Kidney epithelial cell (primary cell): ENCODE results near the gene GABRB1. TPM values are rescaled to one million over a fixed set of nuclear protein-coding genes. Genes with fewer than 3 reads are reported as not detected.

Source experiments
- DNase-seq: peaks from one replicate; pipeline ENCODE4 v3.0.0-alpha.2; 2010; ENCODE audit warnings: low read depth
- H3K27me3 ChIP-seq: 2 replicates; pipeline ENCODE4 v1.6.0; 2011; ENCODE audit warnings: low read length; ENCODE audit not compliant: control insufficient read depth, insufficient read depth
- H3K36me3 ChIP-seq: 2 replicates; pipeline ENCODE4 v1.5.1; 2011; ENCODE audit warnings: low read length; ENCODE audit not compliant: control insufficient read depth, insufficient read depth
- H3K4me3 ChIP-seq: 2 replicates; pipeline ENCODE4 v1.5.1; 2011; ENCODE audit warnings: low read depth, mild to moderate bottlenecking, control low read depth, low read length
- total RNA-seq: library from RNA; depleted of rRNA; stranded (reverse); fragments of >200 nt; gene quantifications from 2 replicates; pipeline ENCODE4 v1.2.3, GENCODE V29; 2015
- TF ChIP-seq, protein P1 (sequence below): IDR thresholded peaks from 2 replicates; pipeline ENCODE4 v1.5.1; 2011; ENCODE audit warnings: mild to moderate bottlenecking, moderate library complexity, low read length, control low read depth, inconsistent platforms; ENCODE audit not compliant: insufficient read depth, poor library complexity, severe bottlenecking

The GABRB1 gene
- total RNA-seq, 1 donor from 2014 or later: not detected

- no peak for DNase-seq
- H3K27me3 ChIP-seq: no peaks in the 10 kb centered on the region
- no peak overlapping the region for H3K4me3 ChIP-seq
- TF ChIP-seq, protein P1, sequence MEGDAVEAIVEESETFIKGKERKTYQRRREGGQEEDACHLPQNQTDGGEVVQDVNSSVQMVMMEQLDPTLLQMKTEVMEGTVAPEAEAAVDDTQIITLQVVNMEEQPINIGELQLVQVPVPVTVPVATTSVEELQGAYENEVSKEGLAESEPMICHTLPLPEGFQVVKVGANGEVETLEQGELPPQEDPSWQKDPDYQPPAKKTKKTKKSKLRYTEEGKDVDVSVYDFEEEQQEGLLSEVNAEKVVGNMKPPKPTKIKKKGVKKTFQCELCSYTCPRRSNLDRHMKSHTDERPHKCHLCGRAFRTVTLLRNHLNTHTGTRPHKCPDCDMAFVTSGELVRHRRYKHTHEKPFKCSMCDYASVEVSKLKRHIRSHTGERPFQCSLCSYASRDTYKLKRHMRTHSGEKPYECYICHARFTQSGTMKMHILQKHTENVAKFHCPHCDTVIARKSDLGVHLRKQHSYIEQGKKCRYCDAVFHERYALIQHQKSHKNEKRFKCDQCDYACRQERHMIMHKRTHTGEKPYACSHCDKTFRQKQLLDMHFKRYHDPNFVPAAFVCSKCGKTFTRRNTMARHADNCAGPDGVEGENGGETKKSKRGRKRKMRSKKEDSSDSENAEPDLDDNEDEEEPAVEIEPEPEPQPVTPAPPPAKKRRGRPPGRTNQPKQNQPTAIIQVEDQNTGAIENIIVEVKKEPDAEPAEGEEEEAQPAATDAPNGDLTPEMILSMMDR: no peak
- H3K36me3 ChIP-seq: no peaks in the 10 kb centered on the region
Observed at GRCh38 chr4:47330866-47331265, 299.5 kb downstream of the GABRB1 start.

DNA sequence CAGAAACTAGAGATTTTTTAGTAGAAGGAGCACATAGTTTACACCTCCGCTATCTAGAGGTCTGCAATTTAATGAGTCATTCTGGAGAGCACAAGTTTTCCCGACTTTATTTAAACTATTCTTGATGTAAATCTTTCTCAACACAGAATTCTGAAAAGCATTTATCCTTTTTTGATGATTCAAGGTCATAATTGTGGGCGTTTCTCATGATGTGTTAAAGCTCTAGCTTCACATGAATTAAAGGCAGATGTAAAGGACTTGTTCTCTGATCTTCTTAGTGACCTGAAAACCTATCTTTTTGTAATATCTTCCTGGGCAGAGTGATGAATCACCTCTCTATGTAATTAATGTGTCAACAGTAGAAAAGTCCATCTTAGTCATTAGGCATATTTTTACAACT, 303.3 kb downstream of the GABRB1 start:
- Histone ChIP-seq H3K27me3 (no peaks in the 10 kb centered on the region), H3K4me3 (no peak overlapping the region), H3K36me3 (no peaks in the 10 kb centered on the region)
- TF ChIP-seq, protein P1: no peak
- no peak for DNase-seq

DNA sequence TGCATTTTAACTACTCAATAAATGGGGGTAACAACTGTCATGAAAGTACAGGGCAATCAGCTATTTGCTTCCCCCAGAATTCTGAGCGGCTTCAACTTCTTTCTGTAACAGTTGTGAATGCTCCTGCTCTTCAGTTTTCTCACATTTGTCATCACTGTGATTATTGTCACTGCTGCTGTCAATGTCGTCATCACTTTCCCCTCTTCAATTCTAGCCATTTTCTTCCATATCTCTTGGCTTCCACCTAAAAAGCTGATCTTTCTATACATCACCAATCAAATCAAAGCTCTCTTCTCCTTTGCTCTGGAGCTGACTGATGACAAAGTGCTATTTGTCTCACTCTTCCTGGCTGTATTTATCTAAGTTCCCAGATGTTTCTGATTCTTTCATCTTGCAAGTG, 306.5 kb downstream of the GABRB1 start:
- H3K4me3 ChIP-seq: no peak overlapping the region
- no peaks in the 10 kb centered on the region for H3K27me3 ChIP-seq
- H3K36me3 ChIP-seq: no peaks in the 10 kb centered on the region
- no peak for DNase-seq
- TF ChIP-seq, protein P1: no peak

GRCh38 chr4:47340914-47341313, 309.5 kb downstream of the GABRB1 start:
- TF ChIP-seq, protein P1: no peak
- DNase-seq: no peak
- no peak overlapping the region for H3K4me3 ChIP-seq
- H3K36me3 ChIP-seq: no peaks in the 10 kb centered on the region
- no peaks in the 10 kb centered on the region for H3K27me3 ChIP-seq

GRCh38 chr4:47342796-47343195, 311.4 kb downstream of the GABRB1 start:
- DNase-seq: no peak
- no peaks in the 10 kb centered on the region for H3K36me3 ChIP-seq
- no peaks in the 10 kb centered on the region for H3K27me3 ChIP-seq
- H3K4me3 ChIP-seq: no peak overlapping the region
- TF ChIP-seq, protein P1: no peak

- H3K36me3 ChIP-seq: no peaks in the 10 kb centered on the region
- H3K27me3 ChIP-seq: no peaks in the 10 kb centered on the region
- DNase-seq: no peak
- H3K4me3 ChIP-seq: no peak overlapping the region
- TF ChIP-seq, protein P1: no peak
Observed at GRCh38 chr4:47349326-47349725, 318.0 kb downstream of the GABRB1 start.
